SK-N-SH (cell line): ENCODE measurements around the gene BTBD9. TPM values are rescaled to one million over a fixed set of nuclear protein-coding genes. Genes with fewer than 3 reads are reported as not detected.
A peak's percentile ranks its signal among the peaks of the same experiment; 100 is the strongest.

Experiments
- CTCF ChIA-PET: fragments of 300-600, 350-600 bp; formaldehyde crosslinking; extraction: SDS; loops from one replicate; lab custom pipeline; 2021; lab: Yijun Ruan, JAX
- POLR2A ChIA-PET: fragments of 350-600 bp; sonication (Branson Sonifier 250); formaldehyde crosslinking; extraction: SDS; loops from one replicate; lab custom pipeline; 2020; ENCODE audit warnings: antibody characterized with exemption, inconsistent platforms; lab: Yijun Ruan, JAX
- DNase-seq: peaks from one replicate; pipeline ENCODE4 v3.0.0; 2012
- H2AFZ ChIP-seq: fragments of 200-600 bp; sonication (generic); 2 replicates; pipeline ENCODE4 v1.8.1; 2016; ENCODE audit warnings: antibody characterized with exemption, mild to moderate bottlenecking, low read depth
- H3F3A ChIP-seq: fragments of 200-600 bp; sonication (generic); replicated peaks from 2 replicates; pipeline ENCODE3; 2016; ENCODE audit warnings: antibody characterized with exemption, mild to moderate bottlenecking; ENCODE audit not compliant: insufficient read depth
- H3K27ac ChIP-seq, 2 experiments: fragments of 200-500 bp in 1 of 2; fragments of 200-600 bp in 1 of 2; sonication (Bioruptor generic) in 1 of 2; sonication (generic), shearing (Covaris generic) in 1 of 2; 2 replicates each; pipeline versions ENCODE4 v1.5.1 to v1.6.1; 2014 to 2016; ENCODE audit warnings: low read depth in 2 of 2, inconsistent platforms in 1 of 2, low read length in 1 of 2, mild to moderate bottlenecking in 1 of 2, mixed read lengths in 1 of 2
- H3K27me3 ChIP-seq: fragments of 200-600 bp; sonication (generic), shearing (Covaris generic); 2 replicates; pipeline ENCODE4 v1.6.1; 2016; ENCODE audit warnings: mixed run types; ENCODE audit not compliant: insufficient read depth
- H3K36me3 ChIP-seq, 2 experiments: fragments of 200-500 bp in 1 of 2; fragments of 200-600 bp in 1 of 2; sonication (Bioruptor generic) in 1 of 2; sonication (generic) in 1 of 2; replicated peaks in 1 of 2; 2 replicates each; pipeline versions ENCODE3 to v1.5.1; 2014 to 2016; ENCODE audit warnings: low read length in 1 of 2, mild to moderate bottlenecking in 1 of 2; ENCODE audit not compliant: insufficient read depth in 2 of 2, control insufficient read depth in 1 of 2
- H3K4me1 ChIP-seq, 2 experiments: fragments of 200-500 bp in 1 of 2; fragments of 200-600 bp in 1 of 2; sonication (Bioruptor generic) in 1 of 2; sonication (generic), shearing (Covaris generic) in 1 of 2; 2 replicates each; pipeline versions ENCODE4 v1.5.1 to v1.6.1; 2014 to 2016; ENCODE audit warnings: low read depth in 1 of 2, low read length in 1 of 2, mixed run types in 1 of 2; ENCODE audit not compliant: insufficient read depth in 2 of 2, control insufficient read depth in 1 of 2
- H3K4me2 ChIP-seq: fragments of 200-600 bp; sonication (generic), shearing (Covaris generic); 2 replicates; pipeline ENCODE4 v1.6.1; 2017; ENCODE audit warnings: mixed run types
- H3K4me3 ChIP-seq, 2 experiments: fragments of 200-500 bp in 1 of 2; fragments of 200-600 bp in 1 of 2; sonication (Bioruptor generic) in 1 of 2; sonication (generic), shearing (Covaris generic) in 1 of 2; 2 replicates each; pipeline versions ENCODE4 v1.5.1 to v1.8.1; 2014 to 2016; ENCODE audit warnings: low read depth in 2 of 2, inconsistent platforms in 1 of 2, low read length in 1 of 2, mild to moderate bottlenecking in 1 of 2, mixed read lengths in 1 of 2, moderate library complexity in 1 of 2
- H3K79me2 ChIP-seq: fragments of 200-600 bp; sonication (generic); 2 replicates; pipeline ENCODE4 v1.8.1; 2017; ENCODE audit warnings: mild to moderate bottlenecking; ENCODE audit not compliant: insufficient read depth
- H3K9ac ChIP-seq: fragments of 200-600 bp; sonication (generic); 2 replicates; pipeline ENCODE4 v1.6.1; 2017; ENCODE audit warnings: mixed run types
- H3K9me2 ChIP-seq: fragments of 200-600 bp; sonication (generic); 2 replicates; pipeline ENCODE4 v1.6.1; 2017; ENCODE audit warnings: mixed run types
- H3K9me3 ChIP-seq: fragments of 200-600 bp; sonication (generic); 2 replicates; pipeline ENCODE4 v1.6.1; 2017; ENCODE audit warnings: mixed run types, mild to moderate bottlenecking, moderate library complexity
- H4K20me1 ChIP-seq: fragments of 200-600 bp; sonication (generic); 2 replicates; pipeline ENCODE4 v1.6.1; 2017; ENCODE audit warnings: mild to moderate bottlenecking, mixed run types; ENCODE audit not compliant: insufficient read depth
- EP300 ChIP-seq, 2 experiments: IDR thresholded peaks; 2 replicates each; pipeline versions ENCODE4 v1.4.0 to v1.6.1; 2012; ENCODE audit warnings: borderline replicate concordance in 1 of 2, low read depth in 1 of 2, low read length in 1 of 2
- EZH2phosphoT487 ChIP-seq: fragments of 200-600 bp; sonication (generic); IDR thresholded peaks from 2 replicates; pipeline ENCODE4 v1.6.1; 2017; ENCODE audit warnings: low read depth, mixed run types, mild to moderate bottlenecking, antibody characterized with exemption, moderate library complexity, borderline replicate concordance
- FOSL2 ChIP-seq: IDR thresholded peaks from 2 replicates; pipeline ENCODE4 v1.4.0; 2012; ENCODE audit warnings: low read depth, mild to moderate bottlenecking, moderate library complexity, borderline replicate concordance
- FOXM1 ChIP-seq: IDR thresholded peaks from 2 replicates; pipeline ENCODE4 v1.4.0; 2012; ENCODE audit warnings: low read depth, mild to moderate bottlenecking
- GABPA ChIP-seq: IDR thresholded peaks from 2 replicates; pipeline ENCODE4 v1.4.0; 2012; ENCODE audit warnings: low read depth, mild to moderate bottlenecking
- GATA2 ChIP-seq: sonication (generic); formaldehyde crosslinking; IDR thresholded peaks from 2 replicates; pipeline ENCODE4 v1.5.0; 2020; ENCODE audit warnings: mild to moderate bottlenecking, missing genetic modification reagents
- MEF2A ChIP-seq: IDR thresholded peaks from 2 replicates; pipeline ENCODE4 v1.4.0; 2012; ENCODE audit warnings: low read depth, borderline replicate concordance
- MXI1 ChIP-seq: IDR thresholded peaks from 2 replicates; pipeline ENCODE4 v1.6.1; 2012; ENCODE audit warnings: mild to moderate bottlenecking, low read depth, low read length, improper control_type of control experiment
- NFIC ChIP-seq: IDR thresholded peaks from 2 replicates; pipeline ENCODE4 v1.4.0; 2012; ENCODE audit warnings: borderline replicate concordance
- POLR2AphosphoS5 ChIP-seq: IDR thresholded peaks from 2 replicates; pipeline ENCODE4 v1.6.1; 2012; ENCODE audit warnings: low read depth, low read length
- RCOR1 ChIP-seq: fragments of 150-350 bp; IDR thresholded peaks from 2 replicates; pipeline ENCODE4 v1.6.1; 2017; ENCODE audit warnings: antibody characterized with exemption, low read length
- RFX5 ChIP-seq: IDR thresholded peaks from 2 replicates; pipeline ENCODE4 v1.6.1; 2012; ENCODE audit warnings: mild to moderate bottlenecking, improper control_type of control experiment, low read length
- RXRA ChIP-seq: IDR thresholded peaks from 2 replicates; pipeline ENCODE4 v1.4.0; 2012; ENCODE audit warnings: low read depth, mild to moderate bottlenecking, borderline replicate concordance
- SIN3A ChIP-seq: IDR thresholded peaks from 2 replicates; pipeline ENCODE4 v1.6.1; 2012; ENCODE audit warnings: low read depth, mild to moderate bottlenecking, low read length, moderate library complexity, borderline replicate concordance
- SMC3 ChIP-seq: IDR thresholded peaks from 2 replicates; pipeline ENCODE4 v1.6.1; 2012; ENCODE audit warnings: low read depth, low read length, improper control_type of control experiment
- TCF12 ChIP-seq: IDR thresholded peaks from 2 replicates; pipeline ENCODE4 v1.4.0; 2012
- TEAD4 ChIP-seq: IDR thresholded peaks from 2 replicates; pipeline ENCODE4 v1.4.0; 2012; ENCODE audit warnings: mild to moderate bottlenecking, borderline replicate concordance; ENCODE audit not compliant: insufficient read depth
- YY1 ChIP-seq: IDR thresholded peaks from 2 replicates; pipeline ENCODE4 v1.4.0; 2012; ENCODE audit warnings: low read depth, mild to moderate bottlenecking
- WGBS: methylation state at CpG from one replicate; pipeline ENCODE4 v1.1.6; 2017; ENCODE audit warnings: low lambda C conversion rate; 5-methylcytosine and 5-hydroxymethylcytosine counted together
- polyA plus RNA-seq, 3 experiments: library from polyadenylated mRNA; depleted of rRNA; stranded (reverse); fragments of >200 nt; gene quantifications; 2 replicates each; pipeline ENCODE4 v1.2.3, GENCODE V29; 2012
- TF ChIP-seq, protein P1 (sequence below): fragments of 200-600 bp; sonication (generic); IDR thresholded peaks from 2 replicates; pipeline ENCODE4 v1.6.1; 2017; ENCODE audit warnings: antibody characterized with exemption, mild to moderate bottlenecking, moderate library complexity
- TF ChIP-seq, protein P2 (sequence below): IDR thresholded peaks from 2 replicates; pipeline ENCODE4; 2012
- TF ChIP-seq, protein P3 (sequence below): fragments of 150-350 bp; IDR thresholded peaks from 2 replicates; pipeline ENCODE4 v1.6.1; 2016; ENCODE audit warnings: mild to moderate bottlenecking, low read depth, low read length

BTBD9 gene
- polyA plus RNA-seq, 1 of the 3 experiments (the other 2 are of a cell fraction) = 2.2 TPM

DNA sequence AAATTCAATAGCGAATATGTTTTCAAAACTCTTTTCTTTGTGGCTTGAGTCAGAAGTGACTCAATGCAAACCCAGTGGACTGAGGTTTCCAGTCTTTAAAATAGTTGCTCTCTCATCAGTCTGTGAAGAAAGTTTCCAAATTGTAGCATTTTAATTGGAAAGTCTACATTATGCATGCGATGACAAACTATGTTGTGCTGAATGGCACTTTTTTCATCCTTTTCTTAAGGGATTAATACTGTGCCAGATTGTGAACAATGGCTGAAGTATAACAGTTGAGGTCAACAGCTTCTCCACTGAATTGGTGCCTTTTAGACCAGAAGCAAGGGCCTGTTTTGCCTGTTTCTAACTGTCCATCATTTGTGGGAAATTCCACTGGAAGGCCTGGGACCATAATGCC is 377.1 kb downstream of the BTBD9 start:
- ChIA-PET CTCF (no interaction called here), POLR2A (no interaction called here)
- Histone ChIP-seq H2AFZ (no peak overlapping the region; the same call in 1 of the 2 replicates), H3K36me3 (no peaks in the 10 kb centered on the region), H3K9ac (peak overlapping the region; percentile 69), H3K27me3 (no peaks in the 10 kb centered on the region), H3K27ac (peak overlapping the region; percentile 76 to 91), H4K20me1 (no peaks in the 10 kb centered on the region), H3K4me3 (peak overlapping the region in 1 of 2 experiments; percentile 50; a peak in 1 of 4 replicates), H3K79me2 (no peaks in the 10 kb centered on the region), H3F3A (peaks cover 49% of the 10 kb centered on the region), H3K4me2 (peak overlapping the region; percentile 76), H3K4me1 (peaks cover 34 to 49% of the 10 kb centered on the region in 2 experiments), H3K9me2 (no peaks in the 10 kb centered on the region), H3K9me3 (no peaks in the 10 kb centered on the region)
- 20% methylated on average over 2 of the region's 2 CpGs for WGBS
- no peak for DNase-seq
- peak; percentile 70; the same call in 1 of the 2 replicates for TF ChIP-seq FOSL2
- TF ChIP-seq MEF2A = no peak
- TF ChIP-seq, protein P1, sequence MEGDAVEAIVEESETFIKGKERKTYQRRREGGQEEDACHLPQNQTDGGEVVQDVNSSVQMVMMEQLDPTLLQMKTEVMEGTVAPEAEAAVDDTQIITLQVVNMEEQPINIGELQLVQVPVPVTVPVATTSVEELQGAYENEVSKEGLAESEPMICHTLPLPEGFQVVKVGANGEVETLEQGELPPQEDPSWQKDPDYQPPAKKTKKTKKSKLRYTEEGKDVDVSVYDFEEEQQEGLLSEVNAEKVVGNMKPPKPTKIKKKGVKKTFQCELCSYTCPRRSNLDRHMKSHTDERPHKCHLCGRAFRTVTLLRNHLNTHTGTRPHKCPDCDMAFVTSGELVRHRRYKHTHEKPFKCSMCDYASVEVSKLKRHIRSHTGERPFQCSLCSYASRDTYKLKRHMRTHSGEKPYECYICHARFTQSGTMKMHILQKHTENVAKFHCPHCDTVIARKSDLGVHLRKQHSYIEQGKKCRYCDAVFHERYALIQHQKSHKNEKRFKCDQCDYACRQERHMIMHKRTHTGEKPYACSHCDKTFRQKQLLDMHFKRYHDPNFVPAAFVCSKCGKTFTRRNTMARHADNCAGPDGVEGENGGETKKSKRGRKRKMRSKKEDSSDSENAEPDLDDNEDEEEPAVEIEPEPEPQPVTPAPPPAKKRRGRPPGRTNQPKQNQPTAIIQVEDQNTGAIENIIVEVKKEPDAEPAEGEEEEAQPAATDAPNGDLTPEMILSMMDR = no peak
- TF ChIP-seq TCF12 = 0 out of 2 replicates have a peak, but pooled peaks have one; percentile 6
- no peak for TF ChIP-seq GATA2 (CRISPR knock-in tag)
- TF ChIP-seq SMC3 = no peak

- no peaks in the 10 kb centered on the region for H4K20me1 ChIP-seq
- peaks cover 30 to 49% of the 10 kb centered on the region in 2 experiments for H3K4me1 ChIP-seq
- peak overlapping the region; percentile 76 for H3K4me2 ChIP-seq
- H3K9me3 ChIP-seq = no peaks in the 10 kb centered on the region
- H2AFZ ChIP-seq = peak overlapping the region; percentile 34; the same call in 1 of the 2 replicates
- peak overlapping the region; percentile 69 for H3K9ac ChIP-seq
- H3K27ac ChIP-seq = peak overlapping the region; percentile 76 to 91
- H3K36me3 ChIP-seq = no peaks in the 10 kb centered on the region
- peak overlapping the region in 1 of 2 experiments; percentile 50; a peak in 1 of 4 replicates for H3K4me3 ChIP-seq
- peaks cover 49% of the 10 kb centered on the region for H3F3A ChIP-seq
- DNase-seq = no peak
- 9% methylated on average over 1 of the region's 1 CpG for WGBS
- no peaks in the 10 kb centered on the region for H3K27me3 ChIP-seq
- no peaks in the 10 kb centered on the region for H3K79me2 ChIP-seq
- H3K9me2 ChIP-seq = no peaks in the 10 kb centered on the region
- ChIA-PET CTCF (no interaction called here), POLR2A (no interaction called here)
- no peak for TF ChIP-seq MXI1
- TF ChIP-seq TEAD4 = peak; percentile 62; the same call in 1 of the 2 replicates
- TF ChIP-seq, protein P1 = no peak
- TF ChIP-seq, protein P2, sequence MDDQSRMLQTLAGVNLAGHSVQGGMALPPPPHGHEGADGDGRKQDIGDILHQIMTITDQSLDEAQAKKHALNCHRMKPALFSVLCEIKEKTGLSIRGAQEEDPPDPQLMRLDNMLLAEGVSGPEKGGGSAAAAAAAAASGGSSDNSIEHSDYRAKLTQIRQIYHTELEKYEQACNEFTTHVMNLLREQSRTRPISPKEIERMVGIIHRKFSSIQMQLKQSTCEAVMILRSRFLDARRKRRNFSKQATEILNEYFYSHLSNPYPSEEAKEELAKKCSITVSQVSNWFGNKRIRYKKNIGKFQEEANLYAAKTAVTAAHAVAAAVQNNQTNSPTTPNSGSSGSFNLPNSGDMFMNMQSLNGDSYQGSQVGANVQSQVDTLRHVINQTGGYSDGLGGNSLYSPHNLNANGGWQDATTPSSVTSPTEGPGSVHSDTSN = peak; percentile 38
- no peak for TF ChIP-seq SMC3
- TF ChIP-seq RCOR1 = no peak
- TF ChIP-seq FOXM1 = peak; percentile 57; the same call in 1 of the 2 replicates
- no peak for TF ChIP-seq EZH2phosphoT487
- TF ChIP-seq NFIC = peak; percentile 32; the same call in 1 of the 2 replicates
- peak; percentile 91; the same call in 1 of the 2 replicates for TF ChIP-seq MEF2A
- peak; percentile 96 for TF ChIP-seq RXRA
- no peak for TF ChIP-seq GATA2 (CRISPR knock-in tag)
- no peak for TF ChIP-seq SIN3A
- TF ChIP-seq POLR2AphosphoS5 = no peak; the same call in 1 of the 2 replicates
- TF ChIP-seq, protein P3, sequence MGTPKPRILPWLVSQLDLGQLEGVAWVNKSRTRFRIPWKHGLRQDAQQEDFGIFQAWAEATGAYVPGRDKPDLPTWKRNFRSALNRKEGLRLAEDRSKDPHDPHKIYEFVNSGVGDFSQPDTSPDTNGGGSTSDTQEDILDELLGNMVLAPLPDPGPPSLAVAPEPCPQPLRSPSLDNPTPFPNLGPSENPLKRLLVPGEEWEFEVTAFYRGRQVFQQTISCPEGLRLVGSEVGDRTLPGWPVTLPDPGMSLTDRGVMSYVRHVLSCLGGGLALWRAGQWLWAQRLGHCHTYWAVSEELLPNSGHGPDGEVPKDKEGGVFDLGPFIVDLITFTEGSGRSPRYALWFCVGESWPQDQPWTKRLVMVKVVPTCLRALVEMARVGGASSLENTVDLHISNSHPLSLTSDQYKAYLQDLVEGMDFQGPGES = no peak
- TF ChIP-seq GABPA = no peak
- peak in 1 of 2 experiments; percentile 82; a peak in 3 of 4 replicates for TF ChIP-seq EP300 (IDR thresholded peaks at IDR 0.05; ENCODE audit: borderline replicate concordance in 1 of 2, low read depth in 1 of 2, low read length in 1 of 2)
- TF ChIP-seq YY1 = peak; percentile 67
- no peak for TF ChIP-seq RFX5
Measured at GRCh38 chr6:38262026-38262425, 377.7 kb downstream of the BTBD9 start.
